Left colon (tissue), 2 donors: ENCODE data around the gene JUNB. TPM values are rescaled to one million over a fixed set of nuclear protein-coding genes. Genes with fewer than 3 reads are reported as not detected.

Source experiments
- ATAC-seq: fragments of 200-7000 bp; cut with Tn5 transposase; one replicate; pipeline ENCODE4 v1.9.1; 2020; ENCODE audit warnings: mild to moderate bottlenecking, moderate library complexity
- DNase-seq, 2 donors: peaks; one replicate each; pipeline ENCODE4 v3.0.0-alpha.2; 2020
- intact Hi-C, 2 donors: fragments of 100-400 bp; cut with DNase I in 1 of 2; cut with micrococcal nuclease in 1 of 2; formaldehyde crosslinking; loops; one replicate each; pipeline versions ENCODE4 v1.11.2 to v1.14.0; 2022; cut with DNase I, micrococcal nuclease
- microRNA-seq, 2 donors: library from miRNA; unstranded; fragments of <30 nt; microRNA quantifications; one replicate each; pipeline versions ENCODE4 v1.1.0 to v1.2.0, GENCODE V29; 2020
- total RNA-seq, 2 donors: library from RNA; stranded (reverse); fragmentation: NEBNext Ultra II Directional; extraction: Animal tissue kit (Norgen Biotek cat#: 25700); gene quantifications; one replicate each; pipeline ENCODE4 v1.2.1, GENCODE V29; 2021
- donor health status: DM: no; HTN: no; CAD: no.
- donor health status: DM: yes; HTN: yes; CAD: no.

Gene JUNB
- total RNA-seq, 2 donors from 2014 or later = 169 to 314 TPM

- no peak for DNase-seq
- intact Hi-C loops = no loop called here
- ATAC-seq = no peak
Measured at GRCh38 chr19:12834566-12834943, 43.3 kb downstream of the JUNB start, which contains the start of gene RTBDN. Gene RTBDN (minus strand): TSS chr19:12834579. CDS start chr19:12829979, 4,600 bp downstream.

- intact Hi-C loops = no loop called here
- DNase-seq (peak in 1 of 2 donors; percentile 47), ATAC-seq (peak; percentile 36)
Measured at GRCh38 chr19:12834976-12835757, 43.9 kb downstream of the JUNB start.

- intact Hi-C loops = no loop called here
- ATAC-seq = no peak
Measured at GRCh38 chr19:12836529-12836863, 45.2 kb downstream of the JUNB start.

GRCh38 chr19:12837225-12837624 is 45.9 kb downstream of the JUNB start:
- intact Hi-C loops = no loop called here
- no peak for ATAC-seq
- DNase-seq = no peak

More at GRCh38 chr19:12836529-12836863, 45.2 kb downstream of the JUNB start:
- DNase-seq = no peak

- DNase-seq = peak in 1 of 2 donors; percentile 60
- peak; percentile 67 for ATAC-seq
- intact Hi-C loops = no loop called here
Measured at GRCh38 chr19:12838182-12838885, 47.0 kb downstream of the JUNB start, which contains the start of gene MAST1. Gene MAST1 (plus strand): TSS chr19:12838515. CDS start chr19:12838573, 58 bp downstream.

- DNase-seq (no peak), ATAC-seq (no peak)
- intact Hi-C loops = no loop called here
Measured at GRCh38 chr19:12838886-12839756, 47.8 kb downstream of the JUNB start.

GRCh38 chr19:12840091-12841079 is 49.1 kb downstream of the JUNB start:
- ATAC-seq = peak; percentile 86
- peak; percentile 83 to 86 for DNase-seq
- intact Hi-C loops = loop anchor here (10.0 kb wide), 1 partner anchor 76 kb away; no protein-coding TSS in a partner anchor

- peak; percentile 14 for ATAC-seq
- DNase-seq = no peak
- intact Hi-C loops = loop anchor here (10.0 kb wide), 1 partner anchor 76 kb away; no protein-coding TSS in a partner anchor
Measured at GRCh38 chr19:12841094-12841493, 49.8 kb downstream of the JUNB start.

- ATAC-seq (no peak), DNase-seq (no peak)
- intact Hi-C loops = loop anchor here (10.0 kb wide), 1 partner anchor 78 kb away; no protein-coding TSS in a partner anchor
Measured at GRCh38 chr19:12842511-12842910, 51.2 kb downstream of the JUNB start.

Small RNA genes within 50 kb of the gene (microRNA-seq; reads per million reads assigned to microRNA genes)
- 0 to 0.53 reads per million in 2 donors for gene MIR5684

Other genes with a start within 250 kb of the JUNB start
- gene ZNF564, start 240.0 kb upstream of the JUNB start, total RNA-seq = 10 to 100 TPM; 21.1 to 21.5 TPM
- gene ZNF490, start 180.7 kb upstream of the JUNB start, total RNA-seq = 10 to 100 TPM in 1 of 2 donors, 1 to 10 TPM in 1; 7.6 to 10.1 TPM
- gene ZNF791, start 180.6 kb upstream of the JUNB start, total RNA-seq = 10 to 100 TPM; 21.7 to 22.6 TPM
- 100 to 1,000 TPM in 1 of 2 donors, 10 to 100 TPM in 1; 77.9 to 116 TPM for gene MAN2B1, start 124.7 kb upstream of the JUNB start, total RNA-seq
- 1 to 10 TPM; 6.6 to 8.3 TPM for gene WDR83, start 124.7 kb upstream of the JUNB start, total RNA-seq
- 10 to 100 TPM; 68.4 to 74.7 TPM for gene DHPS, start 109.6 kb upstream of the JUNB start, total RNA-seq
- not detected for gene GNG14, start 103.5 kb upstream of the JUNB start, total RNA-seq
- gene FBXW9, start 94.9 kb upstream of the JUNB start, total RNA-seq = 1 to 10 TPM; 6.2 to 7.0 TPM
- gene TNPO2, start 67.6 kb upstream of the JUNB start, total RNA-seq = 10 to 100 TPM; 39.5 to 74.0 TPM
- gene TRIR, start 56.8 kb upstream of the JUNB start, total RNA-seq = 100 to 1,000 TPM; 144 to 162 TPM
- gene GET3, start 54.0 kb upstream of the JUNB start, total RNA-seq = 10 to 100 TPM; 50.1 to 56.5 TPM
- gene BEST2, start 39.7 kb upstream of the JUNB start, total RNA-seq = 100 to 1,000 TPM; 139 to 207 TPM
- gene HOOK2, start 15.9 kb upstream of the JUNB start, total RNA-seq = 10 to 100 TPM; 58.3 to 83.1 TPM
- 100 to 1,000 TPM; 249 to 298 TPM for gene PRDX2, start 10.3 kb downstream of the JUNB start, total RNA-seq
- 1 to 10 TPM; 3.2 to 4.4 TPM for gene THSD8, start 10.6 kb downstream of the JUNB start, total RNA-seq
- gene RNASEH2A, start 15.1 kb downstream of the JUNB start, total RNA-seq = 10 to 100 TPM in 1 of 2 donors, 1 to 10 TPM in 1; 5.7 to 10.9 TPM
- under 1 TPM in 1 of 2 donors, not detected in 1; 0.49 TPM for gene RTBDN, start 43.1 kb downstream of the JUNB start, total RNA-seq
- 1 to 10 TPM in 1 of 2 donors, under 1 TPM in 1; 0.82 to 1.4 TPM for gene MAST1, start 47.0 kb downstream of the JUNB start, total RNA-seq
- gene DNASE2, start 90.0 kb downstream of the JUNB start, total RNA-seq = 10 to 100 TPM; 27.7 to 39.4 TPM
- not detected for gene KLF1, start 95.7 kb downstream of the JUNB start, total RNA-seq
- 10 to 100 TPM; 20.8 to 22.8 TPM for gene GCDH, start 99.7 kb downstream of the JUNB start, total RNA-seq
- gene SYCE2, start 127.8 kb downstream of the JUNB start, total RNA-seq = not detected
- 10 to 100 TPM; 42.4 to 61.2 TPM for gene FARSA, start 142.2 kb downstream of the JUNB start, total RNA-seq
- 100 to 1,000 TPM; 550 to 739 TPM for gene CALR, start 147.1 kb downstream of the JUNB start, total RNA-seq
- 10 to 100 TPM; 70.9 to 80.3 TPM for gene RAD23A, start 154.4 kb downstream of the JUNB start, total RNA-seq
- 10 to 100 TPM; 13.1 to 17.5 TPM for gene GADD45GIP1, start 165.7 kb downstream of the JUNB start, total RNA-seq
- under 1 TPM; 0.18 to 0.50 TPM for gene DAND5, start 178.1 kb downstream of the JUNB start, total RNA-seq
- 10 to 100 TPM; 49.8 to 61.7 TPM for gene NFIX, start 204.0 kb downstream of the JUNB start, total RNA-seq